NCI-H446 treated with DMSO at 0.1 percent for 48 hours (cell line): Measurements from ENCODE around the gene ALOXE3.
"Not testable (repeated sequence)": the region's sequence is repeated elsewhere in the genome, so short reads cannot be mapped to it uniquely, and the experiment has no call there.

ENCODE experiments used
- DNase-seq: peaks from one replicate; lab custom pipeline; 2025; lab: John Stamatoyannopoulos, UW

Gene ALOXE3

DNA sequence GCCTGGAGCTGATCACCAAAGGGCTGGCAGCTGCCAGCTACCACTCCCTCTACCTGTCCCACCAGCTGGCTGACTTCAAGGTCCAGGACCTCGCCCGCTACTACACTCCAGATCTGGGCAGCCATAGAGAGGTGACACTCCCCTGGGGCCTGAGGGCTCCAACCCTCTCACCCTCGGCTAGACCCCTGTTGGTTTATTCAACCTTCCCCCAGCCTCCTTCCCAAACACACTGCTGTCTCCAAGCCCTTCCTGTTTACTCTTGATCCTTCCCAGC, 48.8 kb downstream of the ALOXE3 start:
- DNase-seq = no peak

DNA sequence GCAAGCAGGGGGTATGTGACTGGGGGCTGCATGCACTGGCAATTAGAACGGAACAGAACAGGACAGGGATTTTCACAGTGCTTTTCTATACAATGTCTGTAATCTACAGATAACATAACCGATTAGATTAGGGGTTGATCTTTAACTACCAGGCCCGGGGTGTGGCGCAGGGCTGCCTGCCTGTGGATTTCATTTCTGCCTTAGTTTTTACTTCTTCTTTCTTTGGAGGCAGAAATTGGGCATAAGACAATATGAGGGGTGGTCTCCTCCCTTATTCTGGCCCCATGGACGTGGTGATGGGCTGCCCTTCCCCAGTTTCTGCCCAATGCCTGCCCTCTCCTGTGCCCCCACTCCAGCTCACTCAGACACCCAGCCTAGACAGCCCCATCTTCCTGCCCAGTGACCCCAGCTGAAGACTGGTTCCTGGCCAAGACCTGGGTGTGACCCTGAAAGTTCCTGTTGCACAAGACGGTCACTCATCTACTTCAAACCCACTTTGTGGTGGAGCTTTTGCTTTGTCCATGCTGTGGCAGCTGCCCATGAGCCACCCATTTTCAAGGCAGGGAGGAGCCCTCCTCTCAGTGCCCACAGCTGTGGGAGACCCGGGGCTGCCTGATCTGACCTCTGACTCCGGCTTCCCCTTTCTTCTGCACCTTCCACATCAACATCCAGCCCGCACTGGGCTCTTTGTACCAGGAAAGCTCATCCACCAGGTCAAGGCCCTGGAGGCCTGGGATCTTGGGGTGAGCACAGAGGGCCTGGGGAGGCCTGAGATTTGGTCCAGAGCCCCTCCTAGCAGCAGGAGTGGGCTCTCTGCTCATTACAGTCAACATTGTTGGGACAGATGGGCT, 49.4 kb downstream of the ALOXE3 start:
- no peak for DNase-seq

DNA sequence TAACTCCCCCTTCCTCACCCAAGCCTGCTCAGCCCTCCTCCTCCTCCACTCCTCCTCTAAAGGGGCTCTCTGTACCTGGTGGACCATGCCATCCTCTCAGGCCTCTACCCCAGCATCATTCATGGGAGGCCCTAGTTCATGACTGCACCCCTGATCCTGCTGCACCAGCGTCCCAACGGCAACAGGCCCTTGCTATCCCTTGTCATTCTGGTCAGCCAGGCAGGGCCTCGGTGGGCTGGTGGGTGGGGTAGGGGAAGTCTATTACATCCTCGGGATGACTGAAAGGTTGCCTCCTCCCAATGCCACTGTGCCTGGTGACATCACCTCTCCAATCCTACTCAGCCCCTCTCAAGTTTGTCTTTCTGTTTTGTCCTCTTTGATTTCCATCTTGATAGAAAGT, 50.5 kb downstream of the ALOXE3 start:
- no peak for DNase-seq

DNA sequence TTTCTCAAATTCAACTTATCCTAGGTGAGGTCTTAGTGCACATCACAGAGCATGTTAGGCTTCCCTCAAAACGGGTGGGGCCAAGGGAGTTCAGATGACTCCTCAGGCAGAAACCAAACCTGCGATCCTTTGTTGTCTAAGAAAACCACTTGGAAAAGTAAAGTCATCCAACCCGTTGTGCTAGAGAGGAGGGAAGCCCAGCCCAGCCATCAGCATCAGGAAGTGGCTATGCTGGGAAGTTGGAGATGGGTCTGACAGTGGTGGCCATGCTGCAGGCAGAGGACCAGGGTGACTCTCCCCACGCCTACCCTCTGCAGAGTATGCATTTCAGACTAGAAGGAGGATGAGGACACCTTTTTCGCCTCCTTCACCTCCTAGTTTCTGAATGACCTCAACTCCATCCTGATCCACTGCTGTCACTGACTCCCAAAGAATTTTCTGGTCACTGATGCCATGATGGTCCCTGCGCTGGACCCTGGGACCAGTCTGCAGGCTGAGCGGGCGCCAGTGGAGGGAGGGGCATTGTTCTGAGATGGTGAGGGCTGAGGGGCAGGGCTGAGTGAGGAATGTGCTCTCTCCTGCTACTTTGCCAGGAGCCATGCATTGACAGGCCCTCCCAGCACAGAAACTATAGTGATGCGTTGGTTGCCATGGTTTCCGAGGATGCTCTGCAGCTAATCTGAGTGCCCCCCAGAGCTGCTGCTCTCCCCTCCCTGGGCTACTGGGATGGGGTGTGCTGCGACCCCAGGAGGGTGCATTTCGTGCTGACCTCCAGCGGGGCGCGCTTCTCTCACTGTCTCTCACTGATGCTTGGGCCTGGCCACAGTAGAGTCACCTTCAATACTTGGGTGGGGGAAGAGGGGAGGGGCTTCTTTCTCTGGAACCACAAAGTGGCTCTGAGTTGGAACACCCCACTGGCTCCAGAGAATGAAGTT, 51.2 kb downstream of the ALOXE3 start:
- no peak for DNase-seq

DNA sequence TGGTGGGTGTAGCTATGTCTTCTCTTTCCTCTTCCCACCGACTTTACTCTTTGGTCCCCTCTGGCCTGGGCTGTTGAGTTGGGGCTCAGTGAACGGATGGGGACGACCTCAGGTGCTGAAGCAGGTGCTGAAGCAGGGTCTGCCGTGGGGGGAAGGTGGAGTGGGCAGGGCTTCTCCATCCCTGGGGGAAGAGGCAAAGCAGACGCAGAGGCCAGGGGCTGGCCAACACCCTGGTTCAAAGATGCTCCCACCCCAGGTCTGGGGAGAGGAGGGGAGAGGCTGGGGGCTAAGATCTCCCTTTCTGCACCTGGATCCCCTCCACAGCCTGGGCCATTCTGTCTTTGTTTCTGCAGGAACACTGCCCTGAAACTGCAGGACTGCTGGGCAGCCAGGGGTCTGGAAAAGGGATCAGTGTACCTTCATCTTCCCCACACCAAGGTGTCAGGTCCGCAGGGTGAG, 53.7 kb downstream of the ALOXE3 start:
- no peak for DNase-seq

DNA sequence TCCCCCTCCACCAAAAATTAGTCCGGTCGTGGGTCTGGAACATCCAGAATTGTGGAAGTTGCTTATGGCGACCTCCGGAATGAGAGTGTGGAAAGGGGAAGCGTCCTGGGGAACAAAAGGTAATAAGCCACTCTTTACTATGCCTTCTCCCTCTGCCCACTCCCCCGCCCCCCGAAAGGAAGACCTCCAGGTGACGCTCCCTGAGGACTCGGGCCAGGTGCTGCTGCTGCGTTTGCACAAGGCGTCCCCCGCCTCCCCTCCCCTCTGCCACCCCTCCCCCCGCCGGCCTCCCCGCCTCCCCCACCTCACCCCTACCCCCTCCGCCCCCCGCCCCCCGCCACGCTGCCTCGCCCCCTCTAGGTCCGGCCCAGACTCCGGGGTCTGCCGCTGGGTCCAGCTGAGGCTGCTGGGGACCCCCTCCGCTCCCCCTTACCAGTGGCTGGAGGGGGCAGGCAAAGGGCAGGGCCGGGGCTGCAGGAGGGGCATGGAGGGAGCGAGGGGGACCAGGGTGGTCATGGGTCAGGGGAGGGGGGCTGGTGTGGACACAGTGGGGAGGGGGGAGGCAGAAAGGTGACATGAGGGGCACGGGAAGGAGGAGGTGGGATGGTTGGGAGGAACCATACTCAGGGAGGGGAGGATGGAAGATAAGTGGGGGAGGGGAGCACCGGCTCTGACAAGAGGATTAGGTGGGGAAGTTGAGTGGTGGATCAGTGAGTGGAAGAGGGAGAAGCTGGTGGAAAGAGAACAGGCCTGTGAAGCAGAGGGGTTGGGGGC, 54.4 kb downstream of the ALOXE3 start:
- DNase-seq = no peak

DNA sequence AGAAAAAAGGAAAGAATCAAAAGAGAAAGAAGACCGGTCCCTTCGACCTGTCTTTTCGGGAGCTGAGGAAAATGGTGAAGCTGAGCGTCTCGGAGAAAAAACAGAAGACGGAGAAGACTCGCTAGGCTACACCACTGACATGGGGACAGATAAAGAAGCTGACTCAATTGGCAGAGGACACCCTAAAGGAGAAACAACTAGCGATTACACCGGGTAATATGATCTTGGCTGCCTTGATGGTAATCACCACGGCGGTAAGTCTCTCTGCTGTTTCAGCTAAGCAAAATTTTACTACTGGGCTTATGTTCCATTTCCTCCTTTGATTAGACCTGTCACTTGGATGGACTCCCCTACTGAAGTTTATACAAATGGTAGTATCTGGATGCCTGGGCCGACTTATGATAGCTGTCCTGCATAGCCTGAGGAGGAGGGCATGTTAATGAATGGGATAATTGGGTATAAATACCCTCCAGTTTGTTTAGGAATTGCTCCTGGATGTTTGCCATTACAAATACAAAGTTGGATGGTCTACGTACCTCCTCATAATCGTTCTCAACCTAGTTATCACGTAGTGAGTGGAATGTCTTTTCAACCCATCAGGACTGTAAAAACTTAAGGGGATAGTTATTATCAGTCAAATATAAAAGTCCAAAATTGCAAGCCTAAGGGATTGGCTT, 55.4 kb downstream of the ALOXE3 start:
- DNase-seq = no peak

DNA sequence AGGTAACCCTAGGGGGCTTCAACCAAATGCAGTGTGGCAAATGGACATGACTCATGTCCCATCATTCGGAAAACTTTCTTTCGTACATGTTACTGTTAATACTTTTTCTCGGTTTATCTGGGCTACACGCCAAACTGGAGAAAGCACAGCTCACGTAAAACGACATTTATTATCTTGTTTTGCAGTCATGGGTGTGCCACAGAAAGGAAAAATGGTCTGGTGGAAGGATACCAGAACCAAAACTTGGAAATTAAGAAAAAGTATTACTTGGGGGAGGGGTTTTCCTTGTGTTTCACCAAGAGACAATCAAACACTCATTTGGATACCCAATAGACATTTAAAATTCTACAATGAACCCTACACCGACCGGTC, 55.9 kb downstream of the ALOXE3 start:
- no peak for DNase-seq

DNA sequence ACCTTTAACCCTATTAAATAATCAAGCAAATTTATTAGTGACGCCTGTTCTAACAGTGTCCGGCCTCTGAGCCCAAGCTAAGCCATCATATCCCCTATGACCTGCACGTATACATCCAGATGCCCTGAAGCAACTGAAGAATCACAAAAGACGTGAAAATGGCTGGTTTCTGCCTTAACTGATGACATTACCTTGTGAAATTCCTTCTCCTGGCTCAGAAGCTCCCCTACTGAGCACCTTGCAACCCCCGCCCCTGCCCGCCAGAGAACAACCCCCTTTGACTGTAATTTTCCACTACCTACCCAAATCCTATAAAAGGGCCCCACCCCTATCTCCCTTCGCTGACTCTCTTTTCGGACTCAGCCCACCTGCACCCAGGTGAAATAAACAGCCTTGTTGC, 56.5 kb downstream of the ALOXE3 start:
- DNase-seq = not testable (repeated sequence)

DNA sequence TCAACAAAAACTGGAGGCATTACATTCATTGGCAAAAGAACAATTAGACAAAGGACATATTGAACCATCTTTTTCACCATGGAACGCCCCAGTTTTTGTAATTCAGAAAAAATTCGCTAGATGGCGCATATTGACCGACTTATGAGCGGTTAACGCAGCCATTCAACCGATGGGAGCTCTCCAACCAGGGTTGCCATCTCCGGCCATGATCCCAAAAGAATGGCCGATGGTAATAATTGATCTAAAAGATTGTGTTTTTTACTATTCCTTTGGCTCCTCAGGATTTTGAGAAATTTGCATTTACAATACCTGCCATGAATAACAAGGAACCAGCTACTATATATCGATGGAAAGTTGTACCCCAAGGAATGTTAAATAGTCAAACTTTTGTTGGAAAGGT, 58.0 kb downstream of the ALOXE3 start:
- DNase-seq = no peak

DNA sequence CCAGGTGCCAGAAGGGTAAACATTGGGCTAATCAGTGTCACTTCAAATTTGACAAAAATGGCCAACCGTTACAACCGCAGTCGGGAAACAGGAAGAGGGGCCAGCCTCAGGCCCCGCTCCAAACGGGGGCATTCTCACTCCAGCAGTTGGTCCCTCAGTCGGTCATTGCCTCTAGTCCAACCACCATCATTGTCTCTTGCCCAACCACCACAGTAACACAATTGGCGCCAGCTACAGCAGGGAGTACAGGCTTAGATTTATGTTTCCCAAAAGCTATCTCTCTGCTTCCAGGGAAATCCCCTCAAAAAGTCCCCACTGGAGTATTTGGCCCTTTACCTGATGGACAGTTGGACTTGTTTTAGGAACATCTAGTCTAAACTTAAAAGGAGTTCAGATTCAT, 59.2 kb downstream of the ALOXE3 start:
- DNase-seq = no peak

DNA sequence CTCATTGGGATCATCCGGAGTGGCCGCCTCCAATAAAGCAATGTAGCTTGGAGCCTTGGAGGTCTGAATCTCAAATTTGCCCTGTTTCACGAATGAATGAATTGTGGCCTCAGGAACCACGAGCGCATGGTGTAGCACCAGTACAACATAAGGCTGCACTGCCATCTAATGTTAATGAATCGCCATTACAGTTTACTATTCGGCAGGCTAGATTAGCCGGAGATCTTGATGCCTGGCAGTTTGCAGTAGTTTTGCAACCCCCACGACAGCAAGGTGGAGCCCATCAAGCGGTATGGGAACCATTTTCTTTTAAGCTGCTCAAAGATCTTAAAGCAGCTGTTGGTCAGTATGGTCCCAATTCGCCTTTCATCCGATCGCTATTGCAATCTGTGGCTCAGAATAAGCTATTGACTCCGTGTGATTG, 60.6 kb downstream of the ALOXE3 start:
- DNase-seq = peak; percentile 82

DNA sequence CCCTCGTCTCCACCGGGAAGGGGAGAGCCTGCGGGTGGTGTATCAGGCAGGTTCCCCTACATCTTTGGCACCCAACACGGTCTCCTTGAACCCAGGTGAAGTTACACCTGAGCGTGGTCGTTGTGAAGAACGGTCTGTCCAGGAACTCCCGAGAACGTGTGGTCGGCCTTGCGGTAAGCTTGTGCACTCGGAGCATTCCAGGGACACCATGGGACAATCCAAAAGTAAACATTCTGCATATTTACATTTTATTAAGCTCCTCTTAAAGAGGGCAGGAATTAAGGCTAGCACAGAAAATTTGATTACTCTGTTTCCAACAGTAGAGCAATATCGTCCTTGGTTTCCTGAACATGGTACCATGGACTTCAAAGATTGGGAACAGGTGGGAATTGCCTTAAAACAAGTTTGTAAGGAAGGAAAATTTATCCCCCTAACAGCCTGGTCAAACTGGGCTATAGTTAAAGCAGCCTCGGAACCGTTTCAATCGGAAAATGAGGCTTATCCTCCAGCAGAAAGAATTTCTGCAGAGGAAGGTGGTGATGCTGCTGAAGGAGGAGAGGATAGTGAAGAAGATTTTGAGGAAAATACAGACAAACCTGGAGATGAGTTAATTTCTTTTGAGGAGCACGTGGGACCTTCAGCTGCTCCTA, 61.2 kb downstream of the ALOXE3 start:
- no peak for DNase-seq

DNA sequence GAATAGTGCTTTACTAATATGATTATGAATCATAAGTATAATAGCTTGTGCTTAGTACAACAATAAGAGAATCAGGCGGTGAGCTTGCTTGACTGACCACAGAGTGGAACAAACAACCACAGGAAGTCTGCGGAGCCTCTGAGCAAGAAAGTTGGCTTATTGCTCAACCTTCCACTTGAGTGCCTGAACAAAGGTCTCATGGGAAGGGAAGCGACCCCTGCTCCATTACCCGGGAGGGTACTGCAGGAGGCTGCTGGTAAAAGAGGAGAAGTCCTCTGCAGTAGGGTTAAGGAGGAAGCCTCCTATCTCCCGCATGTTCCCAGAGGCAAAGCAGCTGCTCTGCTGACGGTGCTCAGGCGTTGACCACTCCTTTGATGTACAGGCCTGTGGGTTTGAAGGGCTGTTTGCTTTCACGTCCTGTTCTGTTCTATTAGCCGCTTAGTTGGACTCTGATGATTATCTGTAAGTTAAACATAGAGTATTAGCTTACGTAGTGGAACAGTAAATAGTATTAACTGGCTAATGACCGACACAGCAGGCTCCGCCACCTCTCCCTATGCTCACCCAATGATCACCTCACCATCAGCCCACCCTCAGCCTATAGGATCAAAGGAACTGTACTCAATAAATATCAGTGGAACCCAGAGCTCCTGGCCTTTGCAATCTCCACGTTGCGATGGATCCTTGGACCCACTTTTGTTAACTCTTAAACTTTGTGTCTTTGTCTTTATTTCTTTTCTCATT, 61.9 kb downstream of the ALOXE3 start:
- no peak for DNase-seq

DNA sequence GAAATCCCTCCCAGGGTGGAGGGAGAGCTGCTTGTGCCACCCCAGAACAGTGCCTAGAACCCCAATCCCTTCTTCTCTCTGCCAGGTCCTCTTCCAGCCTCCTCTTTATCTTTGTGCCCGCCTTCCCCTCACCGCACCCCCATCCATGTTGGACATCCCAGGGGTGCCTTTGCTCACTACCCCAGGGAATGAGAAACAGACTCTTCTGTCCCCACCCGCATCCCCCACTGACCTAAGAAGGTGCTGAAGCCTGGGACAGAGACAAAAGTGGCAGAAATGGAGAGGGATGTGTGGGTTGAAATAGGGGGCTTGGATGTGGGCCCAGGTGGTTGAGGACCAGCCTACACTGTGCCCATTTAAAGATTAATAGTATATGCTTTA, 62.5 kb downstream of the ALOXE3 start:
- no peak for DNase-seq

DNA sequence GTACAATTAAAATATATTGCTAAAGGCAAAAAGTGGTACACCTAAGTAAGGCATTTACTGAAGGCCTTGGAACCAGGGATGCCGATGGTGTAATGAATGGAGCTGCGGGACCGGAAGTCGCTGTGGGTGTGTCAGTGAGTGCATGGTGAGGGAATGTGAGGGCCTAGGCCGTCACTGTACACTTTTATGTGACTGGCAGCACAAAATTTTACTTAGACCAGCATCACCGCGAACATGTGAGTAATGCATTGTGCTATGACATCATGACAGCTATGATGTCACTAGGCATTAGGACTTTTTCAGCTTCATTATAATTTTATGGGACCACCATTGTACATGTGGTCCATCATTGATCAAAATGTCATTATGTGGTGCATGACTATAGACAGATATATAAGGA, 64.7 kb downstream of the ALOXE3 start:
- DNase-seq = no peak

DNA sequence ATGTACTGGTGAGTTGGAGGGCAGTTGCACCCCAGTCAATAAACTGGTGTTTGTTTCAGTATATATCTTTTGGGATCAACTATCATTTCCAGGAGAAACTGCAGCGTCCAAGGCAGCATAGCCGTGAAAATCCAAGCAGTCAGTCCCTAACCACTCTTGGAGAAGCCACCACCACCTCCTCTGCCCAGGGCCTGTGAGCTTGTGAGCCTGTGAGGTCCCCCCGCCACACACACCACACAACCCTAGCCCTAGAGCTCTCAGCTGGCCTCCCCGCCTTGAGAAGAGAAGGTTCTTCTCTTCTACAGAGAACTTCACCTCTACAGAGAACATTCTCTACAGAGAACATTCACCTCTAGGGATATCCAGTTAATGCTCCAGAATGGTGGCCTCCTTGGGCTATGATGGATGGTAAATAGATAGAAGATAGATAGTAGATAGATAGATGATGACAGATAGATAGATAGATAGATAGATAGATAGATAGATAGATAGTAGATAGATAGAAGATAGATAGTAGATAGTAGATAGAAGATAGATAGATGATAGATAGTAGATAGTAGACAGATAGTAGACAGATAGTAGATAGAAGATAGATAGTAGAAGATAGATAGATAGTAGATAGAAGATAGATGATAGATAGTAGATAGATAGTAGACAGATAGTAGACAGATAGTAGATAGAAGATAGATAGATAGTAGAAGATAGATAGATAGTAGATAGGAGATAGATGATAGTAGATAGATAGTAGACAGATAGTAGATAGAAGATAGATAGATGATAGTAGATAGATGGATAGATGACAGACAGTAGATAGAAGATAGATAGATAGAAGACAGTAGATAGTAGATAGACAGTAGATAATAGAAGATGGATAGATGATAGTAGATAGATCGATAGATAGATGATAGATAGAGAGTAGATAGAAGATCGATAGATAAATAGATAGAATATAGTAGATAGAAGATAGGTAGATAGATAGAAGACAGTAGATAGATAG, 65.8 kb downstream of the ALOXE3 start:
- no peak for DNase-seq

DNA sequence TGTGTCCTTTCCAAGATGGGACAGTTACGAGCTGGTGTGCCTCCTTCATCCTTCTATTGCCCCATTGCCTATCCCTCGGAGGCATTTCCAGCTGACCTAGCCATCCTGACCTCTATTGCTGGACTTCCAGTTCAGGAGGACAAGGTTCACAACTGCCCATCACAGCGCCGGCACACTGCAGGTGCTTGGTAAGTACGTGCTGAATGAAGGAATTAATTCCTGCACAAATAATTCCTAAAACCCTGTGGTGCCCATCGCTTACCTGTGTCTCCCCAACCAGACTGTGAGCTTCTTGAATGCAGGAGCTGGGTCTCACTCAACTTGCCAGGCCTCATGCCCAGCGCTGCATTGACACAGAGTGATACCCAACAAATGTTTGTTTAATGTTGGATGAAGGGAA, 66.5 kb downstream of the ALOXE3 start:
- DNase-seq = no peak

DNA sequence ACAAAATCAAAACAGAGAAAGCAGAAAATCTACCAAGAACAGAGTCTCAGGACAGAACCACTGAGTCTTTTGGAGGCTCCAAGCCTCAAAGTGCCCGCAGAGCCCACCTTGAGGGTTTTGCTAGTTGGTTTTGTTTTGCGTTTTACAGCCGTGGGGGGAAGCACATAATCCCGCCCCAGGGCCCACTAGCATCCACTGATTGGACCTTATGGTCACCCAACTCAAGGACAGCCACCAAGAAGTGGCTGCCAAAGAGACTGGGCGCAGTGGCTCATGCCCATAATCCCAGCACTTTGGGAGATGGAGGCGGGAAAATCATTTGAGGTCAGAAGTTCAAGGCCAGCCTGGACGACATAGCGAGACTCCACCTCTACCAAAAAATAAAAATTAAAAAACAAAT, 69.6 kb downstream of the ALOXE3 start:
- no peak for DNase-seq

DNA sequence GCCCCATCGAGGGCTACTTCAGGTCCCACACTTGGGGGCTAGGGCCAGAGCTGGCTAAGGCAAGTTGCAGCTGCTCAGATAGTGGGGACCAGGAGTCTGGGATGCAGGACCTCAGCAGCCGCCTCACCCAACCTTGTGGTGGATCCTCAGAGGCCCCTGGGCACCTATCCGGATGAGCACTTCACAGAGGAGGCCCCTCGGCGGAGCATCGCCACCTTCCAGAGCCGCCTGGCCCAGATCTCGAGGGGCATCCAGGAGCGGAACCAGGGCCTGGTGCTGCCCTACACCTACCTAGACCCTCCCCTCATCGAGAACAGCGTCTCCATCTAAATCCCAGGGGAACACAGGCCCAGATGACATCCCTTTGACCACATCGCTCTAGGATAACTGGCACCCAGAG, 70.1 kb downstream of the ALOXE3 start:
- DNase-seq = no peak
